ENCODE results near the gene PACSIN2.

DNA sequence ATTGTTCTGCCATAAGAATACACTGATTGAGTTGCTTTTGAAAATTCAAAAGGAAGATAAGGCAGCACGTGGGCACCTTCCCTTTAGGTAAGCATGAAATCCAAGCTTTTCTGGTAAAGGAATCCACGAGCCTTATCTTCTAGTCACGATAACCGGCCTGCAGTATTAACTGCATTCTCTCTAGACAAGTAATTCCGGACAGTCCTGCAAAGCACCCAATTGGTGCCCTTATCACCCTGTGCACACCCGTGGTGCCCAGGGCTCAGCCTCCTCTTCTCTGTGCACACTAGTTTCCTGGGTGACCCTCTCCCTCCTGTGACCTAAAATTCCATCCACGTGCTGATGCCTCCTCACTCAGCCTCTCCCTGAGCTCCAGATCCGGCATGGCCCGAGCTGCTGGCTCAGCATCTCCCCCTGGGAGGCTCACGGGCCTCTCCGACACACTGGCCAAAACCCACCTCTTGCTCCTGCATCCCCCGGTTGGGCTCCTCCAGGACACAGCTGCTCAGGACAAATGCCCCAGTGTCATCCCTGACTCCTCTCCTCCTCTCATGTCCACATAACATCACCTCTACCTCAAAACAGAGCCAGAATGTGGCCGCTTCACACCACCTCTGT lies 63.7 kb downstream of the PACSIN2 start:
- TF ChIP-seq EZH2 (IDR thresholded peaks at IDR 0.05; ENCODE audit: insufficient read depth, poor library complexity, severe bottlenecking) (no peak), EZH2phosphoT487 (IDR thresholded peaks at IDR 0.05; ENCODE audit: insufficient read depth, low read depth) (no peak)

Measured in GM23248 (cell line).